ENCODE data around the gene HMX1. TPM values are rescaled to one million over a fixed set of nuclear protein-coding genes. Genes with fewer than 3 reads are reported as not detected.

HMX1 gene
- total and polyA plus RNA-seq, 10 of the 15 experiments (the other 5 are each of a cell fraction or from before 2014, with no cell fraction given): not detected

- Histone ChIP-seq H3K36me3 (ENCODE audit: control insufficient read depth in 2 of 2, insufficient read depth in 2 of 2, low read length in 1 of 2) (no peaks in the 10 kb centered on the region), H3K27ac (ENCODE audit: control insufficient read depth, insufficient read depth) (no peak overlapping the region), H3K4me1 (ENCODE audit: control insufficient read depth, insufficient read depth, low read length) (no peaks in the 10 kb centered on the region), H3K4me2 (ENCODE audit: control insufficient read depth, insufficient read depth) (no peak overlapping the region), H3K79me2 (ENCODE audit: control insufficient read depth, insufficient read depth, low read length) (no peaks in the 10 kb centered on the region), H3K9me3 (replicated peaks; ENCODE audit: control insufficient read depth, insufficient read depth, low read length) (no peaks in the 10 kb centered on the region; the same call in 2 of the 3 replicates), H3K4me3 (no peak overlapping the region), H3K9ac (ENCODE audit: control insufficient read depth, insufficient read depth, low read length) (no peak overlapping the region), H4K20me1 (ENCODE audit: control insufficient read depth, insufficient read depth) (no peaks in the 10 kb centered on the region), H2AFZ (ENCODE audit: control insufficient read depth, low read depth, low read length) (no peak overlapping the region), H3K27me3 (replicated peaks in 1 of 2; ENCODE audit: control insufficient read depth in 2 of 2, insufficient read depth in 2 of 2, low read length in 1 of 2) (no peaks in the 10 kb centered on the region)
- ATAC-seq (no peak), FAIRE-seq (no peak), DNase-seq (ENCODE audit: low read depth, low spot score) (no peak)
- WGBS (ENCODE audit: insufficient coverage, insufficient replicate concordance, low lambda C conversion rate, missing lambda C conversion rate): 39% methylated on average over 7 of the region's 7 CpGs
- in situ Hi-C loops (cut with MboI) (no loop called here), intact Hi-C loops (cut with micrococcal nuclease; ENCODE audit: unreplicated experiment) (no loop called here)
- ChIA-PET RAD21 (ENCODE audit: unreplicated experiment) (no interaction called here), SMC1A (ENCODE audit: uncharacterized antibody, unreplicated experiment) (no interaction called here), CTCF (no interaction called here), POLR2A (no interaction called here)
- TF ChIP-seq ZBTB4 (CRISPR knock-in tag; IDR thresholded peaks at IDR 0.05): no peak
- no peak for TF ChIP-seq EP300 (IDR thresholded peaks at IDR 0.05; ENCODE audit: borderline replicate concordance in 1 of 2, control insufficient read depth in 1 of 2, low read depth in 2 of 2, low read length in 2 of 2)
- TF ChIP-seq RBBP5 (conservative IDR thresholded peaks at IDR 0.05): no peak
- no peak for TF ChIP-seq FOXK2 (IDR thresholded peaks at IDR 0.05)
- no TSS peak for BruUV-seq (replicated peaks)
These were observed 41.6 kb downstream of the HMX1 start for GRCh38 chr4:8830056-8830455.

- no peaks in the 10 kb centered on the region for H4K20me1 ChIP-seq (ENCODE audit: control insufficient read depth, insufficient read depth)
- no peak overlapping the region for H2AFZ ChIP-seq (ENCODE audit: control insufficient read depth, low read depth, low read length)
- in situ Hi-C loops (cut with MboI) (no loop called here), intact Hi-C loops (cut with micrococcal nuclease; ENCODE audit: unreplicated experiment) (no loop called here)
- WGBS (ENCODE audit: insufficient coverage, insufficient replicate concordance, low lambda C conversion rate, missing lambda C conversion rate): 3% methylated on average over 2 of the region's 2 CpGs
- no peaks in the 10 kb centered on the region for H3K79me2 ChIP-seq (ENCODE audit: control insufficient read depth, insufficient read depth, low read length)
- TF ChIP-seq POLR2AphosphoS2 (IDR thresholded peaks at IDR 0.05; ENCODE audit: low read depth, low read length) (no peak), EGR1 (IDR thresholded peaks at IDR 0.05; ENCODE audit: borderline replicate concordance in 1 of 2, low read depth in 2 of 2, low read length in 2 of 2) (no peak), HSF1 (IDR thresholded peaks at IDR 0.05; ENCODE audit: low read depth, low read length) (no peak), YBX1 (IDR thresholded peaks at IDR 0.05) (no peak)
- H3K9me3 ChIP-seq (replicated peaks; ENCODE audit: control insufficient read depth, insufficient read depth, low read length): no peaks in the 10 kb centered on the region; the same call in 2 of the 3 replicates
- ChIA-PET POLR2A (no interaction called here), CTCF (no interaction called here), SMC1A (ENCODE audit: uncharacterized antibody, unreplicated experiment) (no interaction called here), RAD21 (ENCODE audit: unreplicated experiment) (no interaction called here)
- no peaks in the 10 kb centered on the region for H3K4me1 ChIP-seq (ENCODE audit: control insufficient read depth, insufficient read depth, low read length)
- BruUV-seq (replicated peaks): no TSS peak
- no peak for FAIRE-seq
- H3K4me2 ChIP-seq (ENCODE audit: control insufficient read depth, insufficient read depth): no peak overlapping the region
- no peak overlapping the region for H3K9ac ChIP-seq (ENCODE audit: control insufficient read depth, insufficient read depth, low read length)
- no peak overlapping the region for H3K27ac ChIP-seq (ENCODE audit: control insufficient read depth, insufficient read depth)
- no peaks in the 10 kb centered on the region for H3K27me3 ChIP-seq (replicated peaks in 1 of 2; ENCODE audit: control insufficient read depth in 2 of 2, insufficient read depth in 2 of 2, low read length in 1 of 2)
- no peak for ATAC-seq
- no peak overlapping the region for H3K4me3 ChIP-seq
- no peaks in the 10 kb centered on the region for H3K36me3 ChIP-seq (ENCODE audit: control insufficient read depth in 2 of 2, insufficient read depth in 2 of 2, low read length in 1 of 2)
- DNase-seq (ENCODE audit: low read depth, low spot score): no peak
These were observed 42.1 kb downstream of the HMX1 start for GRCh38 chr4:8829584-8829983.
